Activated naive CD8-positive, alpha-beta T cell (primary cell): ENCODE measurements around the gene KIF21B.

Experiments used
- H3K27ac Mint-ChIP-seq: one replicate; pipeline ENCODE4 v1.8.0; 2021; ENCODE audit warnings: mixed read lengths
- H3K27me3 Mint-ChIP-seq: one replicate; pipeline ENCODE4 v1.8.0; 2021; ENCODE audit warnings: mixed read lengths
- H3K36me3 Mint-ChIP-seq: one replicate; pipeline ENCODE4 v1.8.0; 2021; ENCODE audit warnings: mixed read lengths
- H3K4me1 Mint-ChIP-seq: one replicate; pipeline ENCODE4 v1.8.0; 2021; ENCODE audit warnings: low read depth, mixed read lengths
- H3K4me3 Mint-ChIP-seq: one replicate; pipeline ENCODE4 v1.8.0; 2021; ENCODE audit warnings: mild to moderate bottlenecking, mixed read lengths
- H3K9me3 Mint-ChIP-seq: one replicate; pipeline ENCODE4 v1.8.0; 2021; ENCODE audit warnings: low read depth, mixed read lengths

Gene KIF21B

GRCh38 chr1:201028461-201028889 lies 5.0 kb upstream of the KIF21B start:
- Mint-ChIP-seq H3K36me3 (no peaks in the 10 kb centered on the region), H3K27me3 (no peaks in the 10 kb centered on the region), H3K27ac (no peak overlapping the region), H3K9me3 (no peaks in the 10 kb centered on the region), H3K4me3 (no peak overlapping the region), H3K4me1 (peaks cover 23% of the 10 kb centered on the region)

- Mint-ChIP-seq H3K36me3 (no peaks in the 10 kb centered on the region), H3K4me3 (no peak overlapping the region), H3K9me3 (no peaks in the 10 kb centered on the region), H3K4me1 (peaks cover 34% of the 10 kb centered on the region), H3K27me3 (no peaks in the 10 kb centered on the region), H3K27ac (no peak overlapping the region)
Observed at GRCh38 chr1:201026836-201027235, 3.3 kb upstream of the KIF21B start.

- no peaks in the 10 kb centered on the region for H3K27me3 Mint-ChIP-seq
- H3K9me3 Mint-ChIP-seq, result no peaks in the 10 kb centered on the region
- peaks cover 40% of the 10 kb centered on the region for H3K4me1 Mint-ChIP-seq
- H3K4me3 Mint-ChIP-seq, result no peak overlapping the region
- no peaks in the 10 kb centered on the region for H3K36me3 Mint-ChIP-seq
- H3K27ac Mint-ChIP-seq, result no peak overlapping the region
Observed at GRCh38 chr1:201026234-201026633, 2.7 kb upstream of the KIF21B start.

DNA sequence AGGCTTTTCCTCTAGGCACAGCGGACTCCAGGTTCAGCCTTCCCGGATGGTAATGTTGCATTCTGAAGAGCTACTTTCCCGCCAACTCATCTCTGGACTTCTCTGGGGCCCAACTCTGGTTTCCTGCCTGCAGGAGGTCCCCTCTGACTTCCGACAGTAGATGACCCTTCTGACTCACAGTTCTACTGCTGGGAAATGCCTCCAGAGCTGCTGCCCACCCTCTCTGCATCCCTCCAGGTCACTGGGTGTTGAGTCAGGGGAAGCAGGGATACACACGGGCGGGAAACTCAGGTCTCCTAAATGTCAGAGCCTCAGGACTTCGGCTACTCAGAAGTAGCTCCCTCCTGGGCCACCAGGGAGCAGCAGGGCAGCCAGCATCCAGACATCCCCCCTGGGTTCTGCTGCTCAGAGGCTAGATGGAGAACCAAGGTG lies 2.1 kb upstream of the KIF21B start:
- peaks cover 45% of the 10 kb centered on the region for H3K4me1 Mint-ChIP-seq
- H3K27me3 Mint-ChIP-seq, result no peaks in the 10 kb centered on the region
- no peak overlapping the region for H3K4me3 Mint-ChIP-seq
- no peaks in the 10 kb centered on the region for H3K36me3 Mint-ChIP-seq
- no peak overlapping the region for H3K27ac Mint-ChIP-seq
- no peaks in the 10 kb centered on the region for H3K9me3 Mint-ChIP-seq

GRCh38 chr1:201024625-201024998 lies 1.1 kb upstream of the KIF21B start:
- Mint-ChIP-seq H3K9me3 (no peaks in the 10 kb centered on the region), H3K4me1 (peaks cover 55% of the 10 kb centered on the region), H3K27ac (no peak overlapping the region), H3K27me3 (no peaks in the 10 kb centered on the region), H3K4me3 (no peak overlapping the region), H3K36me3 (no peaks in the 10 kb centered on the region)

DNA sequence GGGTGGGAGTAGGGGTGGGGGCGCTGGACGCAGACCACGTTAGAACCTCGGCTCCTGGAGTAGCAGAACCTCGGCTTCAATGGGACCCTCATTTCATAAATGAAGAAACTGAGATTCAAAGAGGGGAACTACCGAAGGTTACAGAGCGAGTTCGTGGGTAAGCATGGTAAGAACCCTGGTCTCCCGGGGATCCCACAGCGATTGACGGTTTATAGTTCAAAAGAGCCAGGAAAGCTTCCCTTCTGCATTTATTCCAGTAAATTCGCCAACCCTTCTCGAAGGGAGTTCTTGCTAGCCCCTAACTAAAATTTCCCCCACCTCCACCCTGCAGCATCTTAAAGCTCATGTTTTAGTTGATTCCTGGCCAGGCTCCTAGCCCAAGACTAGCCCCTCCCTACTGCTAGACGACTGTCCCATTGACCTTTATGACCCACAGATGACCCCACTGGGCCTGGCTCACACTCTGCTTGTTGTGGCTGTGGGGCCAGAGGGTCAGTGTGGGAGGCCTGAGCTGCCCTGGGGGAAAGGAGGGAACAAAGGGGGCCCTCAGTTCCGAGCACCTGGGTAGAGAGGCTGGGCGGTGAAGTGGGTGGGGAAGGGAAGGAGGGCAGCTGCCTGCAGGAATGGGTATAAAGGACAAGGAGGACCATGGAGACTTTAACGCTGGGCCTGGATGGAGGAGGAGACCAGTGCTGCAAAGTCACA lies 558 bp upstream of the KIF21B start:
- no peak overlapping the region for H3K27ac Mint-ChIP-seq
- no peaks in the 10 kb centered on the region for H3K9me3 Mint-ChIP-seq
- no peaks in the 10 kb centered on the region for H3K36me3 Mint-ChIP-seq
- H3K4me3 Mint-ChIP-seq, result peak overlapping the region; percentile 38
- no peaks in the 10 kb centered on the region for H3K27me3 Mint-ChIP-seq
- H3K4me1 Mint-ChIP-seq, result peaks cover 60% of the 10 kb centered on the region

GRCh38 chr1:201022820-201023516 lies 546 bp downstream of the KIF21B start:
- H3K9me3 Mint-ChIP-seq, result no peaks in the 10 kb centered on the region
- no peaks in the 10 kb centered on the region for H3K27me3 Mint-ChIP-seq
- peaks cover 70% of the 10 kb centered on the region for H3K4me1 Mint-ChIP-seq
- no peaks in the 10 kb centered on the region for H3K36me3 Mint-ChIP-seq
- peak overlapping the region; percentile 86 for H3K27ac Mint-ChIP-seq
- peak overlapping the region; percentile 93 for H3K4me3 Mint-ChIP-seq

DNA sequence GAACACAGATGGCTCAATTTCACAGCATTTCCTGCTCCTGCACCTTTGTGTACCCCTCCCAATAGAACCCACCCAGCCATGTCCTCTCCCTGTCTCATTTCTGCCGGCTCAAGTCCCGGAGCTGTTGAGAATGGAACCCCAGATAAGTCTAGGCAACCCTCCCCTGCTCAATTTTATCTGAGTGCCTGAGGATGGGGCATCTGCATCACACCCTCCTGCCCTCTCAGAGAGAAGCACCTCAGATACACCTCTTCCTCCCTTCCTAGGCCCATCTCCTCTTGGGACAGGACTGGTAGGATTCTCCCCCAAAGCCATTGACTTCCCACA lies 1.1 kb downstream of the KIF21B start:
- Mint-ChIP-seq H3K36me3 (no peaks in the 10 kb centered on the region), H3K4me3 (peak overlapping the region; percentile 93), H3K9me3 (no peaks in the 10 kb centered on the region), H3K27ac (peak overlapping the region; percentile 86), H3K27me3 (no peaks in the 10 kb centered on the region), H3K4me1 (peaks cover 75% of the 10 kb centered on the region)

DNA sequence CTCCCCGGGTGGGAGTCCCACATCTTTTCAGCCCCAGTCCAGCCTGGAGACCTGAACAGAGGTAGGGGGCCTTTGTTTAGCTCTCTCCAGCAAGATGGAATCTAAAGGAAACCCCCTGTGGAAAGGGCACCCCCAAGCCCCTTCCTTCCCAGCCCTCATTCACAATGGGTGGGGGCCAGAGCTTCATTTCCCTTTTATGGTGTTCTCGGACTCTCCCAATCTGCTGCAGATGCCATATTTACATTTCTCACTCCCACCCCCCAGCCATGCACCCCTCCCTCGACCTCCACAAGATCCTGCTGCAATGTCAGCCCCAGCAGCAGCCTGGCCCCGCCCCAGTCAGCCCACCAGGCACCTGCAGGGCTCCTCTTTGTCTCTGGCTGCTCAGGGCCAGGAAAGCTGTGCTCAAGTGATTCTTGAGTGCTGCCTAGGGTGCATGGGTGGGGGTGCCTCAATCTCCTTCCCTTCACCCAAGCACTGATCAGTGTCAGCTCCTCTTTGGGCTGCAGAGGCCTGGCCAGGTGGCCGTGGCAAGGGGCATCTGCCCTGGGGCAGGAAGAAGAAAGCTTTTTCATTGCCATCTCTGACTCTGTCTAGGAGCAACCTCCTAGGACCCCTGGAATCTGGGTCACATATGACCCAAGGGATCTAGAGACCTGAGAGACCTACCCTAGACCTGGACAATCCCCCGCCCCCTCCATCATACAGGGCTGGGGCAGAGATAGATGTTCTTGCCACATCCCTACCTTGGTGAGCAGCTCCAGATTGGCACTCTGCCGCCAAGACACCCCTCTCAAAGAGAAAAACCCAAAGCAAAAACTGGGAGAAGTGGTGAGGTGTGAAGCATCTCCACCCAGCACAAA lies 1.7 kb downstream of the KIF21B start:
- H3K9me3 Mint-ChIP-seq, result no peaks in the 10 kb centered on the region
- H3K4me3 Mint-ChIP-seq, result peak overlapping the region; percentile 93
- H3K36me3 Mint-ChIP-seq, result no peaks in the 10 kb centered on the region
- no peaks in the 10 kb centered on the region for H3K27me3 Mint-ChIP-seq
- peak overlapping the region; percentile 86 for H3K27ac Mint-ChIP-seq
- peaks cover 77% of the 10 kb centered on the region for H3K4me1 Mint-ChIP-seq

DNA sequence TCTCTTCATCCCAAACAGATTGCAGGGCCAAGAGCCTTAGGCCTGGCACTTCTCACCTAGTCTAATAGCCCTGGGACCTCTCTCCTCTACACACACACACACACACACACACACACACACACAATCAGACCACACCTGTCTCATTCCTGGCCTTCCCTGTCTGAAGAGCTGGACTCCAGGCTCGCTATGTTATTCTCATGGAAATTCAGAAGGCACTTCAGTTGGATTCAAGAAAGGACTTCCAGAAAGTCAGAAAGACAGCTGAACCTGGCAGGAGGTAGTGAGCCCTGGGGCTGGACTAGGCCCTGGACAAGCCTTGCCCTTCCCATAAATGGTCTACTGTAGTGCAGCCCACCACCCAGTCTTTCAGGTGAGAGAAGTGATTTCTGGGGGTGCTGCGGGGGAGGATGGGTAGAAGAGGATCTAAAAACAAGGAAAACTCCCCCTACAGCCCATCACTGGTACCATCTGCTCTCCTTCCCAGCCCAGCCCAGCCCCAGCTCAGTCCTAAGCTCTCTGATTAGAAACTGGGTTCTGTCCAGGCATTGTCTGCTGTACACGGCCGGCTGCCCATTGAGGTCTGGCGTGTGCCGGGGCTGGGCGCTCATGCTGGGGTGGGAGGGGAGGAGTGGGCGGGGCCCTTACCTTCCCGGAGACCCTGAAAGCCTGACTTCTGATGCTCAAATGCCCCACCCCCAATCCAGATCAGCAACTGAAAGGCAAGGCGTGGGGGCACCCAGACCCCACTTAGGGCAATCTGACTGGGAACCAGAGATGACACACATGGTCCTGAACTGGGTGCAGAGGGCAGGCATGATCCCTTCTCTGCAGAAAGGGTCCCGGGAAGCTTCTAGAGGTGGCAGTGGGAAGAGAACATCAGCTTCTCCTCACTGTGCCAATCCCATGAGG lies 2.5 kb downstream of the KIF21B start:
- H3K9me3 Mint-ChIP-seq, result no peaks in the 10 kb centered on the region
- H3K27ac Mint-ChIP-seq, result peak overlapping the region; percentile 98
- H3K27me3 Mint-ChIP-seq, result no peaks in the 10 kb centered on the region
- peak overlapping the region; percentile 93 for H3K4me3 Mint-ChIP-seq
- peaks cover 76% of the 10 kb centered on the region for H3K4me1 Mint-ChIP-seq
- no peaks in the 10 kb centered on the region for H3K36me3 Mint-ChIP-seq

DNA sequence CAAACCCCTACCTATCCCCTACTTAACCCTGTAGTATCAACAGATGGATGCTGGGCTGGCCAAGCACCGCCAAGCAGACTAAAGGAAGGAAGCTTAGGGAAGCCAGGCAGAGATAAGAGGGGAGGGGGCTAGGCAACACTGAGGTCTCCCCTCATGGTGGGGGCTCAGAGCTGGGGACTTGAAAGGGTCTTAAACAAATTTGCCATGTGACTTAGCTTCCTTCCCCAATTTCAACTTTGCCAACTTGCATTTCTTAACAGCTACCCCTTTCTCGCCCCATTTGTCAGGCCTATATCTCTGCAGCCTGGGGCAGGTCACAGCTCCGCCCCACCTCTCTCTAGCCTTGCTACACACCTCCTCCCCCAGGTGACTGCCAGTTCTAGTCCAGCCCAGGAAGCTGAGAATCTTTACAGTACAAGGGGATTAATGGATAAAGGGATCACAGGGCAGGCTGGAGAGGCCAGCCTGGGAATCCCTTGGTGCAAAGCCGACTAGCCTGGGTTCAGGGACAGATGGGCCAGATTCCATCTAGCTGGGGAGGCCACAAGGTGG lies 3.4 kb downstream of the KIF21B start:
- Mint-ChIP-seq H3K9me3 (no peaks in the 10 kb centered on the region), H3K27me3 (no peaks in the 10 kb centered on the region), H3K4me1 (peaks cover 77% of the 10 kb centered on the region), H3K36me3 (no peaks in the 10 kb centered on the region), H3K4me3 (peak overlapping the region; percentile 93), H3K27ac (peak overlapping the region; percentile 98)

DNA sequence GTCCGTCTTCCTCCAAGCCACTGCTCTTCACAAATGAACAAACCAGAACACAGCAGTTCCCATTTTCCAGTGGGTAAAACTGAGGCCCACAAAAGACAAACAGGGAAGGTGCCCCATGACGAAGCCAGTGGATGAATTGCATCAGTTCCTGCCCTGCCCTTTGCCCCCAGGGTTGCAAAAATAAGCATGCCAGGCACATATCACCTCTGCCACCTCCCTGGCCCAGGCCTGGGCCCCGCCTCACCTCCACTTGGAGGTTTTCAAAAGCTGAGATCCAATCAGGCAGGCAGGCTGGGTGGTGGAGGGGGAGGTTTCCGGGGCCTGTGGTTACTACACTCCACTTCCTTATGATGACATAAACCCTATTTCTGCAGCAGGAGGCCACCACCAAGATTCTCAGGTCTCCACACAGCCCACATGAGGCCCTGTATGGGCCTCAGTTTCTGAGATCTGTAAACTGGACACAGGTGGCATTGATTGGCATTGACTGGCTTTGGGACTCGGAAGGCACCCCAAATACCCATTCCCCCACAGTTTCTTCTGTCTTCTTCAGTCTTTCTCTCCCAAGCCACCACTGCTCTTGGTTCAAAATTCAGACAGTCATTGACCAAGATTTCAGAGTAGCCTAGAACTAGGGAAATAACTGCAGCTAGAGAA lies 4.1 kb downstream of the KIF21B start:
- H3K27me3 Mint-ChIP-seq, result no peaks in the 10 kb centered on the region
- no peaks in the 10 kb centered on the region for H3K9me3 Mint-ChIP-seq
- peaks cover 83% of the 10 kb centered on the region for H3K4me1 Mint-ChIP-seq
- peak overlapping the region; percentile 98 for H3K27ac Mint-ChIP-seq
- H3K36me3 Mint-ChIP-seq, result no peaks in the 10 kb centered on the region
- peak overlapping the region; percentile 93 for H3K4me3 Mint-ChIP-seq

GRCh38 chr1:201017828-201018163 lies 5.7 kb downstream of the KIF21B start:
- Mint-ChIP-seq H3K36me3 (no peaks in the 10 kb centered on the region), H3K4me3 (peak overlapping the region; percentile 17), H3K9me3 (no peaks in the 10 kb centered on the region), H3K27me3 (no peaks in the 10 kb centered on the region), H3K27ac (peak overlapping the region; percentile 98), H3K4me1 (peaks cover 92% of the 10 kb centered on the region)
